Body of pancreas (tissue), 4 donors: ENCODE measurements around the gene CCDC27.

ENCODE experiments used
- POLR2A ChIP-seq, 3 donors: fragments of 450-650 bp; IDR thresholded peaks; one replicate each; pipeline ENCODE4 v1.6.1; 2016; ENCODE audit warnings: antibody characterized with exemption in 3 of 3, mild to moderate bottlenecking in 2 of 3
- TF ChIP-seq, protein P1 (sequence below), 7 experiments: fragments of 450-650 bp in 4 of 7; fragments of 200-600 bp in 3 of 7; sonication (generic) in 3 of 7; IDR thresholded peaks; one replicate each; pipeline ENCODE4 v1.5.1; 2016 to 2019; ENCODE audit warnings: antibody characterized with exemption in 7 of 7

DNA sequence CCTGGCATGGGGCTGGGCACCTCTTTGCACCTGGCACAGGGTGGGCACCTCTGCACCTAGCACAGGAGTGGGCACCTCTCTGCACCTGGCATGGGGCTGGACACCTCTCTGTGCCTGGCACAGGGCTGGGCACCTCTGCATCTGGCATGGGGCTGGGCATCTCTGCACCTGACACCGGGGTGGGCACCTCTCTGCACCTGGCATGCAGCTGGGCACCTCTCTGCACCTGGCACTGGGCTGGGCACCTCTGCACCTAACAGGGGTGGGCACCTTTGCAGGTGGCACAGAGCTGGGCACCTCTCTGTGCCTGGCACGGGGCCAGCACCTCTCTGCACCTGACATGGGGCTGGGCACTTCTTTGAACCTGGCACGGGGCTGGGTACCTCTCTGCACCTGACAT, 29.4 kb upstream of the CCDC27 start:
- TF ChIP-seq, protein P1, sequence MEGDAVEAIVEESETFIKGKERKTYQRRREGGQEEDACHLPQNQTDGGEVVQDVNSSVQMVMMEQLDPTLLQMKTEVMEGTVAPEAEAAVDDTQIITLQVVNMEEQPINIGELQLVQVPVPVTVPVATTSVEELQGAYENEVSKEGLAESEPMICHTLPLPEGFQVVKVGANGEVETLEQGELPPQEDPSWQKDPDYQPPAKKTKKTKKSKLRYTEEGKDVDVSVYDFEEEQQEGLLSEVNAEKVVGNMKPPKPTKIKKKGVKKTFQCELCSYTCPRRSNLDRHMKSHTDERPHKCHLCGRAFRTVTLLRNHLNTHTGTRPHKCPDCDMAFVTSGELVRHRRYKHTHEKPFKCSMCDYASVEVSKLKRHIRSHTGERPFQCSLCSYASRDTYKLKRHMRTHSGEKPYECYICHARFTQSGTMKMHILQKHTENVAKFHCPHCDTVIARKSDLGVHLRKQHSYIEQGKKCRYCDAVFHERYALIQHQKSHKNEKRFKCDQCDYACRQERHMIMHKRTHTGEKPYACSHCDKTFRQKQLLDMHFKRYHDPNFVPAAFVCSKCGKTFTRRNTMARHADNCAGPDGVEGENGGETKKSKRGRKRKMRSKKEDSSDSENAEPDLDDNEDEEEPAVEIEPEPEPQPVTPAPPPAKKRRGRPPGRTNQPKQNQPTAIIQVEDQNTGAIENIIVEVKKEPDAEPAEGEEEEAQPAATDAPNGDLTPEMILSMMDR (IDR thresholded peaks at IDR 0.05) = no peak
- TF ChIP-seq POLR2A (IDR thresholded peaks at IDR 0.05) = no peak
